GM21576 (cell line): ENCODE measurements around the gene PRPF38A.
"Not testable (repeated sequence)": the region's sequence is repeated elsewhere in the genome, so short reads cannot be mapped to it uniquely, and the experiment has no call there.

ENCODE experiments used
- ATAC-seq: cut with Tn5 transposase; IDR thresholded peaks from one replicate; pipeline ENCODE4 v1.9.1; 2021; ENCODE audit warnings: mild to moderate bottlenecking, moderate library complexity; ENCODE audit not compliant: unreplicated experiment

The PRPF38A gene, protein sequence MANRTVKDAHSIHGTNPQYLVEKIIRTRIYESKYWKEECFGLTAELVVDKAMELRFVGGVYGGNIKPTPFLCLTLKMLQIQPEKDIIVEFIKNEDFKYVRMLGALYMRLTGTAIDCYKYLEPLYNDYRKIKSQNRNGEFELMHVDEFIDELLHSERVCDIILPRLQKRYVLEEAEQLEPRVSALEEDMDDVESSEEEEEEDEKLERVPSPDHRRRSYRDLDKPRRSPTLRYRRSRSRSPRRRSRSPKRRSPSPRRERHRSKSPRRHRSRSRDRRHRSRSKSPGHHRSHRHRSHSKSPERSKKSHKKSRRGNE

DNA sequence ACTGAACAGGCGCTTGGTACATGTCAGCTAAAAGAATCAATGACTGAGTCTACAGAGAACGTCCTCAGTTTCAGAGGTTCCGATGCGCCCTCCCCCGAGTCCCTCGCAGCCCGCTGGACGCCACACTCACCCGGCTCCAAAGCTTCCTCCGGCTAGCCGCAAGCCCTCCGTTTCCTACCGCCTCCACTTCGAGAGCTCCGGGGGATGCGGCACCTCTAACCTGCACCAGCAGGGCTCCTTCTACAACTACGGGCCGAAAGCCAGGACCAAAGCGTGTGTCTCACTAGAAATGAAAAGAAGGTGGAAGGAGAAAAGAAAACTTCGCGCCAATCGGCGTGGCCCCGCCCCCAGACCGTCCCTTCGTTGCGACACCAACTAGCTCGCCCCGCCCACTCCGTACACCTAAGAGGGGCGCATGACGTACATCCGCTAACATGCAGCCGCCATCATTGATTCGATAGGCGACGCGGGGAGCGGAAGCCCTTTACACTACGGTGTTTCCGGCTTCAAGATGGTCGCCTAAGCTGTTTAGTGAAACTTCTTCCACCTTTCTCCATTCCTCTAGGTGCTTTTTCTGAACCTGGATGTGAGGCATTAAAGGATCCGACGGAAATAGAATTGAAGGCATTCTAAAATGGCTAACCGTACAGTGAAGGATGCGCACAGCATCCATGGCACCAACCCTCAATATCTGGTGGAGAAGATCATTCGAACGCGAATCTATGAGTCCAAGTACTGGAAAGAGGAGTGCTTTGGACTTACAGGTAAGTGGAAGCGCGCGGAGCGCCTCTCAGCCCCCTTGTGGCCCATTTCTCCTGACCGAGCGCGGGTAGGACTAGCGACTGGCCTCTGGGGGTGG lies at the start of gene PRPF38A, which contains the start of gene ORC1:
Gene PRPF38A, plus strand, starts transcription at position 487 of the 859 bp plus-strand sequence. Its CDS starts 148 bp downstream, at position 635.
Gene ORC1, minus strand, starts transcription at position 308 of the 859 bp plus-strand sequence. CDS start 2,200 bp downstream, outside the sequence.
- peak; percentile 95 for ATAC-seq

DNA sequence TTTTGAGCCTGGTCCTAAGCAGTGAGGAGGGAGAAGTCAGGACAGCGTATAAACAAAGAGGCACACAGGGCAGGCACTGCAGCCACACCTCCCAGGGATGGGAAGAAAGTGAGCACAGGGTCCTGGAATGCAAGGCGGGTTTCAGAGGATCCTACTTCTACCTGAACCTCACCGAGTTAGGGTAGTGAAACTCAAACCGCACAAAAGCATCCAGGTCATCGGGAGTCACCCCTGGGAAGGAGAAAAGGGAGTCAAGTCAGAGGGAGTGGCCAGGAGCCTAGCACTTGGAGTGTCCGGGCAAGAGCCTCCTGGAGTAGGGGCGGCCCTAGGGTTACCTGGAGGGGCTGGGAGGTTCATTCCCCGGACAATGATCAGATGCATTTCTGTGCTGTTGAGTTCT lies 49.0 kb upstream of the PRPF38A start:
- no peak for ATAC-seq

DNA sequence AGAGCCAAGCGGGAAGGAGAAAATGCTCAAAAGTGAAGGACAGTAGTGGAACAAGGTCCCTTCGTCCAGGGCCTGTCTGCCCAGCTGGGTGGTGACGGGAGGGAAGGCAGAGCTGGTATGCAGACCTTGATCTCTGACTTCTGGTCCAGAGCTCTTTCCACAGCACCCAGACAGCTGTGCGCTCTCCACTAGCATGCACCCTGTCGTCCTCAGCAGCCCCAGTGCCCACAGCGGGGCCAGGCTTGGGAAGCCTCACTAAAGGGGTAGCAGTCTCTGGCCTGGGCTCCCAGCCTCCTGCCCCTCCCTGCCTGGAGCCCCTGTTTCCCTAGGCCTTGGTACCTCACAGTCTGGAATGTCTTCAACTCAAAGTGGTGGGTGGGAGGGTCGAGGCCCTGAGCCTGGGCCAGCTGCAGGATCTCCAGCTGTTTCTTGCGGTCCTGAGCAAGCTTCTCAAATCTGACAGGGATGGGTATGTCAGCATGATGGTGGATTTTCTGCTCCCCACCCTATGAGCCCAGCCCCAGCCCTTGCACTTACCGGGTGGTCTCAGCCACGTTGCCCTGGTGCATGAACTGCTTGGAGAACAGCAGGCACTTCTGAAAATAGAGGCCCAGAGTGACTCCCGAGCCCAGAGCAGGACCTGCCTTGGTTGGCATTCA lies 48.4 kb upstream of the PRPF38A start:
- ATAC-seq = no peak

DNA sequence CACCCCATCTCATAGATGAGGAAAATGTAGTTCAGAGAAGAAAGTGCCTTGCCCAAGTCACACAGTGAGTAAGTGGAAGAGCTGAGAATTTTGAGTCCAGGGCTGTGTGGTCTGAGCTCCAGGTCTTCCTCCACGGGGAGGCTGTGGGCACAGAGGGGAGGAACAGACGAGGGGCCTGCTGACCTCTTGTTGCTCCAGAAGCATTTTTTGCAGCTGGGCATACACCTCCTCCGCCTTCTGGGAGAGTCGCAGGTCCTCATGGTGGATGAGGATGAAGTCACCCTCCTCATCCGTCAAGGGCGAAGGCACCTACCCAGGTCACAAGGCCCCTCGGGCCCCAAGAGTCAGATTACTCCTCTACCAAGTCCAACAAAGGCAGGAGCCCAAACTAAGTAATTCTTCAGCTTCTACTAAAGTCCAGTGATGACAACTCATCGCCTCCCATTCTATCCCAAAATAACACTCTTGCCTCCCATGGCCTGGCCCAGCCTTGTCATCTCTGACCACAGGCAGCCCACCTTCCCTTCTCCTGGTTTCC lies 47.5 kb upstream of the PRPF38A start:
- no peak for ATAC-seq

DNA sequence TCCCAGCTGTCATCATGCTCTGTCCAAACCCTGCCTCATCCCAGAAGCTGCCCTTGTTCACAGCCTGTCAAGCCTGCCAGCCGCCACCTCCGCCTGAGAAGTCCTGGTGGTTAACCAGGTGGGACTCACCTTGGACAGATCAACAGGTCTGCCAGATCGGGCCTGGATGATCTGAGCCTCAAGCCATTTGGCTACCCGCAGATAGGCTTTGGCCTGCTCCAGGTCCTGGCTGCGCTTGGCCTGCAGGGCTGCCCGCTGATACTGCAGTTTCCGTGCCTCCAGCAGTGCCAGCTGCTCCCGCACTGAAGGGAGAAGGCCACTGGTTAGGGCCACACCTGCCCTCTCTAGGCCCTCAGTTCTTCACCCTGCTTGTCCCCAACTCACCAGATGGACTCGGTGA lies 47.0 kb upstream of the PRPF38A start:
- ATAC-seq = no peak

DNA sequence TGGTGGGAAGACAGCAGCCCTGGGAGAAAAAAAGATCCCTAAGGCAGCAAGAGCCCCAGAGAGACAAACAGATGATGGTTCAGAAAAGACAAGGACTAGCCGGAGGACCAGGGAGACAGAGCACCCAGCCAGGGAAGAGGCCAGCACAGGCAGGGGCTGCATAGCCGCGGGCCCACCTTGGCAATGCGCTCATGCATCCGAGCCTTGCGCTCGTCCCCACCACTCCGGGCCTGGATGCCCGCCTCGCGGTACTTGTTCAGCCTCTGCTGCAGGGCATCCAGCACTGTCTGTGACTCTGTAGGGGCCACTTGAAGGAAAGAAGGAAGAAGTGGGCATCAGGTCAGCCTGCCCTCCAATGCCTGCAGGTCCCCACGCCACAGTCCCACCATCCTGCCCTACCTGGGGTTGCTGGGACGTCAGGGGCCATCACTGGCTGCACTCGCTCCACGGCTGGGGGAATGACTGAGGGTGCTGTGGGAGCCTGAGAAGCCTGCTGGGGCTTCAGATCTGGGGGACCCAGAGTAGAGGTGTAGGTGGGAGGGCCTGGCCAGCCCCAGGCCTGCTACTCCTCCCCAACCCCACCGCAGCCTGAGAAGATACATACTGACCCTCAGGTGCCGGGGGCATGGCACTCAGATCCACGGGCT lies 45.4 kb upstream of the PRPF38A start:
- no peak for ATAC-seq

DNA sequence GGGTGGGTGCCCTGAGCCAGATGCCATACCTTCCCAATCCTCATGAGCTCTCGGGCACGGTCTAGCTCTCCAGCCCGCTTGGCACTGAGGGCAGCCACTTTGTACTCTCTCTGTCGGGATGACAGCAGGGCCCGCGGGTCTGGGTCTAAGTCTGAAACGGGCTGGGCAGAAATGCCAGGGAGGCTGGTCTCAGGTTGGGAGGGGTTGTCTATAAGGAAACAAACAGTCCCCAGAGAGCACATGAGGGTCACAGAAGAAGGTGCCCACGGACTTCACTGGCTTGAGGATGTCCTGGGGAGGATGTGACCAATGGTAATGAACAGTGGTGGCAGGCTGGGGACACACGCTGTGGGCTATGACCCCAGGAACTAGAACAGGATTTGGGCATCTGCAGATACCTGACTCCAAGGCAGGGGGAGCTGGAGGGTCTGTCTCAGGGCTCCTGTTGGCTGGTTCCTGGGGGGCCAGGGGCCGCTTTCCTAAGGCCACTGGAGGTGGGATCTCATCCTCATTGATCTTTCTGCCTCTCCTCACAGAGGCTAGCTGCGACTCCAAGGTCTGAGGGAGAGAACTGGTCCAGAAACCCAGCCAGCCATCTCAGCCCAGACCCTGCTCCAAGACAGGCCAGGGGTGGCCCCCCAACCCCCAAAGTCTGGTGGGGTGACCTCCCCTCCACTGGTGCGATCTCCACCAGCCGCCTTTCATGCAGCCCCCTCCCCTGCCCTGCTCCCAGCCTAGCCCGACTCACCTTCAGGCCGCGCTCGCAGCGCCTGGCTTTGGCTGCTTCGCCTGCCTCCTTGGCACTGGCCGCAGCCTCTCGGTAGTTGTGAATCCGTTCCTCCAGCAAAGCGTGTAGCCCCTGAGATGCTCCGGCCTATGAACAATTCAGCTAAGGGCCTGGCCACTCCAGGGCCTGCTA lies 44.5 kb upstream of the PRPF38A start:
- ATAC-seq = no peak

DNA sequence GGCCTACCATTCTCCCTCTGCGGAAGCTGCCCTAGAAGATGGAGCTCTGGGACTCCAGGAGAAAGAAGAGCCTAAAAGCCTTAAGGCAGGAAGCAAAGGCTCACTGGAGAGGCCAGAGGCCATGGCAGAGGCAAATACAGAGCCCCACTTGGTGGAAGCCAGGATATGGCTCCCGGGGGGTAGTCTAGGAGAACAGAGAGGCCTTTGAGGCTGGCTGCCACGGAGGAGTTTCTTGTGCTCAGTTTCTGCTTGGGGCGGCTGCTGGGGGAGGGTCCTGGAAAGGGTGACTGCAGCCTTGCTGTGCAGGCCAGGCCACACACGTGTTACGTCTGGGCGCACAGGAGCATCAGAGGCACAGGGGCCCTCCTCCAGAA lies 43.8 kb upstream of the PRPF38A start:
- no peak for ATAC-seq

DNA sequence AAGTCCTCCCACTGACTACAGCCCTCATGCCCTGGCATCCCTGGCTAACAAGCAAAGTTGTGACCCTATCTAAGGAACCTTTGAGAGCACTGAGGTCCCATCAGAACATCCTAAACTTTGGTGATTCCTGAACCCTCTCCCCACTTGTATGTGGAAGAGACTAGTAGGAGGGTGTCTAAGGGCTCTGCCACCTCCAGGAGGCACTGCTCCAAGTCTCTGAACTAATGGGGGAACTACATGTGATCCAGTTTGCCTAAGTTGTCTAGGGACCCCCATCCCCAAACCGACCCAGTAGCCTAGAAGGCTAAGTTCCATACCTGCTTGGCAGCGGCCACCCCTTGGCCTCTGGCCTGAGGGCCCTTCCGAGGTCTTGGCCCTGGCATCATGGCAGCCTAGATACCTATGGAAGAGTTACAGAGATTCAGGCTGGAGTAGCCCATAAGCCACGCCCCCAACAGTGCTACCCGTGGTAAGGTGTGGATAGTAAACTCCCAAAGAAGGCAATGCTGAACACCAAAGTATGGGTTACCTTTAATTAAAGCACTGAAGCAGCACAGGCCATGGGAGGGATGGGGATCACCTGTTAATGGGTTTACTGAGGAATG lies 40.1 kb upstream of the PRPF38A start:
- ATAC-seq = no peak

DNA sequence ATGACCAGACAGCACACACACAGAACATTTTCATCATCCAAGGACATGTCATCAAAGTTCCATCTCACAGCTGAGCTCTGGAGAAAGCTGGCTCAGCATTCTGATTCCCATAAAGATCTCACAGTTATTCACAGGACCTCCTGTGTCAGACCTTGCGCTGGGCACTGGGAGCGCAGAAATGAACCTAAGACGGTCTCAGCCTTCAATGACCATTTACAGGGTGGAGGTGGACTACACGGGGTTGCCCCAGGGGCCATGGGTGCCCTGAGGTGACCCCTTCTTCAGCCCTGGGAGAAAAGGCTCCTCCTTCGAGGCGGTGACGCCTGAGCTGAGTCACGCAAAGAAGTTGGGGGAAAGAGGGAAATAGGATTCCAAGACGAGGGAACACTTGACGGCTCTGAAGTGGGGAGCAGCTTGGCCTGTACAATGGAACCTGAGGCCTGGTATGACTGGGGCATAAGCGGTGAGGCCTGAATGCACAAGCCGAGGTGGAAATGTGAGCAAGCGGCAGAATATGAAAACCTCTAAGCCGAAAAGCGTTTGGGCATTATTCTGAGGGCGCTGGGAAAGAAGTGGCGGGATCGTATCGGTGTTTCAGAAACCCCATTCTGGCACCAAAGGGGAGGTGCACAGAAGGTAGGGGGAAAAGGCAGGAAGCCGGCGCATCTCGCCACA lies 39.2 kb upstream of the PRPF38A start:
- no peak for ATAC-seq

DNA sequence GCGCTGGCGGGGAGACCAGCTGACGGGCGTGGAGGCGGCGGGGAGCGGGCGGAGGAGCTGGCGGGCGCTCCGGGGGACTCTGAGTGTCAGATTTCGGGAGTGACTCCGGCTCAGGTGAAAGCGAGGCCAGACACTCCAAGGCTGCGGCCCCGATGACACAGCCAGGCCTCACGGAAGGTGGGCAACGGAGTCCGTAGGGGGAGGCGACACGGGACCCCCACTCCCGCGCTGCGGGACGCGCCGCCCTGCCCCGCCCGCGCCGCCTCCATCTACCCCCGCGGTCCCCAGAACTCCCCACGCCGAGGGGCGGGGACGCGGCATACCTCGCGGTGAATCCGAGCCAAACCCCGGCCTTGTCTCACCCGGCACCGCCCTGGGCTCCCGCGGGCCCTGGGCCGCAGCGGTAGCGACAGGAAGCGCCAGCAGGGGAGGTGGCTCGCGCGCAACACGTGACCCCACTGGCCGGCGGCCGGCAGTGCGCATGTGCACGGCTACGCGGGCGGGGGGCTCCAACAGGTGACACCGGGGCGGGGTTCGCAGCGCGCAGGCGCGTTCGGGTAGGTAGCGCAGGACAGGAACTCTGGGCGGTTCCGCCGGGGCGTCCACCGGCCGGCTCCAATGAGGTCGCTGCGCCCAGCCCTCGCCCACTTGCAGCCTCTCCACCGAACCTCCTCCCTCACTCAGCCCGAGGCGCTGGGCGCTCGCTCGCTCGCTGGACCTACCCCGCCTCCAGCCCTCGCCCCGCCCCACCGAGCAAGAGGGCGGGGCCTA lies 38.5 kb upstream of the PRPF38A start, which contains the start of gene CC2D1B:
Gene CC2D1B, minus strand, starts transcription at position 460 of the 771 bp plus-strand sequence. CDS start 1,585 bp downstream, outside the sequence.
- ATAC-seq = peak; percentile 88

DNA sequence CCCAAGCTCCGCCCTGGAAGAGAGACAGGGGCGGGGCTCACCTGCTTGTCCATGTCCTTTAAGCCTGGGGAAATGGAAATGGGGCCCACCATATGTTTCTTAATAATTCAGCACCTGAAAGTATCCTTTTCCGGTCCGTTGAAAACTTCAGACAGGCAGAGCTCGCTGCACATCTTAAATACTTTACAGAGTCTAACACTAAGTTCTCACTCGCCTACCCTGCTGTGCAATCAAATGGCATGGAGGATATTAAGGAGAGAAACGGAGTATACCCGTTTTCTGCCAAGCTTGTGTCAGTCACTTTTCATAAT lies 37.9 kb upstream of the PRPF38A start:
- ATAC-seq = no peak

DNA sequence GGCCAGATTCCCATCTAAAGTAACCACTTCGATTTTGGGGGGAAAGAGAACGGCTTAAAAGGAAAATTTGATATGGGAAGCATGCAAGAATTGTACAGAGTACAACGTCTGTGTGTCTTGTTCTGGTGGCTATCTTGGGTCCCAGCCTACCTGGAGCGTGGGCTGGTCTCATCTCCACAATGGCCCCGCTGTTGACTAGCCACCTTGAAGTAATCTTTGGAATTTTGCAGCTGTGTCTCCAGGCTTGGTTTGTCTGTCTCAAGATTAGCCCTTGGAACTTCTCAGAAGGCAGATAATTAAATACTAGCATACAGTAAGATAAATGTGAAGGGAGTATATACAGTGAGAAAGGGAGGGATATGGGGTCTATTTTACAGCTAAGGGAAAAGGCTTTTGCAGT lies 37.1 kb upstream of the PRPF38A start:
- no peak for ATAC-seq

DNA sequence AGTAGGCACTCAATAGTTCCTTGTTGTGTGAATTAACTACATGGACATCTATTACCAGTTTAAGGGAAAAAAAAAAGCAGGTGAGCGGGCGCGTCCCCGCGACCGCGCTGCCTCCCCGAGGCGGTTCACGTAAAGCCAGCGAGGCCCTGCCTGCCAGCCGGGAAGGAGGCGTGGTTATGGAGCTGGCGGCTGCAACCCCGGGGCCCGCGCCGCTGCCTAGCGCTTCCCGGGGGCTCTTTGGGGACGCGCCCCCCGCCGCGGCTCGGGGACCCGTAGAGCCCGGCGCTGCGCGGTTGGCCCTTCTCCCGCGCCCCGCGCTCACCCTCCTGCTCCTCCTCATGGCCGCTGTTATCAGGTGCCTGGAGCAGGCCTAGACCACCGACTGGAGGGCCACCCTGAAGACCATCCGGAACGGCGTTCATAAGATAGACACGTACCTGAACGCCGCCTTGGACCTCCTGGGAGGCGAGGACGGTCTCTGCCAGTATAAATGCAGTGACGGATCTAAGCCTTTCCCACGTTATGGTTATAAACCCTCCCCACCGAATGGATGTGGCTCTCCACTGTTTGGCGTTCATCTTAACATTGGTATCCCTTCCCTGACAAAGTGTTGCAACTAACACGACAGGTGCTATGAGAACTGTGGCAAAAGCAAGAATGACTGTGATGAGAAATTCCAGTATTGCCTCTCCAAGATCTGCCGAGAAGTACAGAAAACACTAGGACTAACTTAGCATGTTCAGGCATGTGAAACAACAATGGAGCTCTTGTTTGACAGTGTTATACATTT lies 35.8 kb upstream of the PRPF38A start:
- ATAC-seq = no peak

DNA sequence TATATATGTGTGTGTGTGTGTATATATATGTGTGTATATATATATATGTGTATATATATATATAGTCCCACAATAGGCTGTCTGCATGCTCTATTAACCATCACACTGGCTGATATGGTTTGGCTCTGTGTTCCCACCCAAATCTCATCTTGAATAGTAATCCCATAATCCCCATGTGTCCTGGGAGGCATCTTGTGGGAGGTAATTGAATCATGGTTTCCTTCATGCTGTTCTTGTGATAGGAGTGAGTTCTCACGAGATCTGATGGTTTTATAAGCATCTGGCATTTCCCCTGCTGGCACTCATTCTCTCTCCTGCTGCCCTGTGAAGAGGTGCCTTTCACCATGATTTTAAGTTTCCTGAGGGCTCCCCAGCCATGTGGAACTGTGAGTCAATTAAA lies 34.6 kb upstream of the PRPF38A start:
- ATAC-seq = not testable (repeated sequence)

DNA sequence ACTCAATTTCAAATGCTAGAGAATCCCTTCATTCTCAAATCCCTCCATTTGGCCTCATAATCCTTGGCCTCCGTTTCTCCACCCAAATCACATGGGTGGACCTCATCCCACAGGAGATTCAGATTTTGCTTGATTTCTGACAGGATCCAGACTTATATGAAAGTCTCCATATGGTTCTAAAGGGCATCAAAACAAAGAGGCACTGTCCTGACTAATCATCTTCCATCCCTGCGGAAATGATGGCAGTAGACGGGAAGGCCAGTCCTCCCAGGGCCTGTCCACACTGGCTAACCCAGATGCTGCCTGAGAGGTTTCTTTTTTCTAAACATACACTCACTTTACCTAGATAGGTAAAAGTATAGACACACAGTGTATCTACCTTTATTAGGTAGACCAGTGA lies 19.0 kb upstream of the PRPF38A start:
- no peak for ATAC-seq

DNA sequence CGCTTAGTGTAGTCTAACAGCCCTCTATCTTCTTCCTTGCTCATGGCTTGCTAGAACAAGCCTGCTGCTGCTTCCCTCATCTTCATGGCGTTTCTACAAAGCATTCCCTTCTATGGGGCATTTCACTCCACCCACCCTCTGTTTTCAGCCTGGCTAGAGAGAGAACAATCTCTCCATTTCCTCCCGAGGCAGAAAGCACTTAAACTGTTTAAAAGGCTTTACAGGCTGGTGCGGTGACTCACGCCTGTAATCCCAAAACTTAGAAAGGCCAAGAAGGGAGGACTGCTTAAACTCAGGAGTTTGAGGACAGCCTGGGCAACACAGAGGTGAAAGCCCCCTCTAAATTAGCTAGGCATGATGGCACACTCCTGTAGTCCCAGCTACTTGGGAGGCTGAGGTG lies 17.9 kb upstream of the PRPF38A start:
- no peak for ATAC-seq
